Loucy (cell line): ENCODE results near the gene EEF1A2.

Experiments
- H2AFZ ChIP-seq: fragments of 200-600 bp; sonication (generic); 2 replicates; pipeline ENCODE4 v1.6.0; 2016; ENCODE audit warnings: antibody characterized with exemption, mild to moderate bottlenecking, low read length, moderate library complexity
- H3F3A ChIP-seq: fragments of 200-600 bp; 2 replicates; pipeline ENCODE4 v1.6.0; 2016; ENCODE audit warnings: antibody characterized with exemption, low read depth, mild to moderate bottlenecking
- H3K27me3 ChIP-seq: fragments of 200-600 bp; sonication (generic); 2 replicates; pipeline ENCODE4 v1.6.1; 2014; ENCODE audit warnings: low read length, mild to moderate bottlenecking; ENCODE audit not compliant: insufficient read depth, poor library complexity, severe bottlenecking
- H3K36me3 ChIP-seq: fragments of 200-600 bp; sonication (generic); 2 replicates; pipeline ENCODE4 v1.6.1; 2016; ENCODE audit warnings: low read length; ENCODE audit not compliant: insufficient read depth
- H3K4me1 ChIP-seq: fragments of 200-600 bp; sonication (generic); 2 replicates; pipeline ENCODE4 v1.5.1; 2014; ENCODE audit warnings: low read length, mild to moderate bottlenecking; ENCODE audit not compliant: insufficient read depth, poor library complexity, severe bottlenecking
- H3K4me2 ChIP-seq: fragments of 200-600 bp; sonication (generic); 2 replicates; pipeline ENCODE4 v1.6.0; 2014; ENCODE audit warnings: antibody characterized with exemption, low read length, low read depth, mild to moderate bottlenecking; ENCODE audit not compliant: poor library complexity, severe bottlenecking
- H3K4me3 ChIP-seq: fragments of 200-600 bp; sonication (generic); 2 replicates; pipeline ENCODE4 v1.5.1; 2014; ENCODE audit warnings: low read length, mild to moderate bottlenecking, mixed read lengths; ENCODE audit not compliant: poor library complexity, severe bottlenecking
- H3K79me2 ChIP-seq: fragments of 200-600 bp; sonication (generic); 2 replicates; pipeline ENCODE4 v1.6.1; 2014; ENCODE audit warnings: low read length; ENCODE audit not compliant: insufficient read depth
- H3K9ac ChIP-seq: fragments of 200-600 bp; sonication (generic); 2 replicates; pipeline ENCODE4 v1.6.0; 2014; ENCODE audit warnings: mild to moderate bottlenecking, low read depth, low read length, moderate library complexity; ENCODE audit not compliant: poor library complexity, severe bottlenecking
- H3K9me2 ChIP-seq: fragments of 200-600 bp; sonication (generic); replicated peaks from 2 replicates; pipeline ENCODE4 v1.6.1; 2016; ENCODE audit warnings: low read depth, low read length, mixed read lengths
- H3K9me3 ChIP-seq: fragments of 200-600 bp; sonication (generic); 2 replicates; pipeline ENCODE4 v1.6.1; 2014; ENCODE audit warnings: mild to moderate bottlenecking, antibody characterized with exemption, low read length, low read depth; ENCODE audit not compliant: insufficient read depth
- H4K20me1 ChIP-seq: fragments of 200-600 bp; sonication (generic); 2 replicates; pipeline ENCODE4 v1.6.0; 2014; ENCODE audit warnings: antibody characterized with exemption, low read length, mild to moderate bottlenecking; ENCODE audit not compliant: insufficient read depth, poor library complexity, severe bottlenecking
- EZH2phosphoT487 ChIP-seq: fragments of 200-600 bp; IDR thresholded peaks from 2 replicates; pipeline ENCODE4 v1.6.1; 2018; ENCODE audit warnings: antibody characterized with exemption, mild to moderate bottlenecking, moderate library complexity, borderline replicate concordance
- TF ChIP-seq, protein P1 (sequence below): fragments of 200-600 bp; sonication (generic); conservative IDR thresholded peaks from 2 replicates; pipeline ENCODE4 v1.5.1; 2014; ENCODE audit warnings: mild to moderate bottlenecking, antibody characterized with exemption, low read length

Gene EEF1A2

DNA sequence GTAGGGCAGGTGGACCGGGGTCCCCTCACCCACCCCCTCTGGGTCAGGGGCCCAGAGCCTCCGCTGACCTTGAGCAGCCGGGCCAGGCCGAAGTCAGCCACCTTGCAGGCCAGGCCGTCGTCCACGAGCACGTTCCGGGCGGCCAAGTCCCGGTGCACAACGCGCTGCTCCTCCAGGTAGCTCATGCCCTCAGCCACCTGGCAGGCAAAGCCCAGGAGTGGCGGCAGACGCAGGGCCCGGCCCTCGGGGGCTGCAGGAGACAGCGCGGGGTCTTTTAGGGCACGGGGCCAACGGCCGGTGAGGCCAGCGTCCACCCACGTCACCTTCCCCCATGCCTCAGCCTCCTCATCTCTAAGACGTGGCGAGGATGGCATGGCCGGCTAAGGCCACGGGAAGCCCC lies 42.5 kb upstream of the EEF1A2 start:
- no peaks in the 10 kb centered on the region for H3F3A ChIP-seq
- TF ChIP-seq, protein P1, sequence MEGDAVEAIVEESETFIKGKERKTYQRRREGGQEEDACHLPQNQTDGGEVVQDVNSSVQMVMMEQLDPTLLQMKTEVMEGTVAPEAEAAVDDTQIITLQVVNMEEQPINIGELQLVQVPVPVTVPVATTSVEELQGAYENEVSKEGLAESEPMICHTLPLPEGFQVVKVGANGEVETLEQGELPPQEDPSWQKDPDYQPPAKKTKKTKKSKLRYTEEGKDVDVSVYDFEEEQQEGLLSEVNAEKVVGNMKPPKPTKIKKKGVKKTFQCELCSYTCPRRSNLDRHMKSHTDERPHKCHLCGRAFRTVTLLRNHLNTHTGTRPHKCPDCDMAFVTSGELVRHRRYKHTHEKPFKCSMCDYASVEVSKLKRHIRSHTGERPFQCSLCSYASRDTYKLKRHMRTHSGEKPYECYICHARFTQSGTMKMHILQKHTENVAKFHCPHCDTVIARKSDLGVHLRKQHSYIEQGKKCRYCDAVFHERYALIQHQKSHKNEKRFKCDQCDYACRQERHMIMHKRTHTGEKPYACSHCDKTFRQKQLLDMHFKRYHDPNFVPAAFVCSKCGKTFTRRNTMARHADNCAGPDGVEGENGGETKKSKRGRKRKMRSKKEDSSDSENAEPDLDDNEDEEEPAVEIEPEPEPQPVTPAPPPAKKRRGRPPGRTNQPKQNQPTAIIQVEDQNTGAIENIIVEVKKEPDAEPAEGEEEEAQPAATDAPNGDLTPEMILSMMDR: no peak
- no peak for TF ChIP-seq EZH2phosphoT487
- no peak overlapping the region for H3K9ac ChIP-seq
- no peak overlapping the region for H2AFZ ChIP-seq
- H3K36me3 ChIP-seq: no peaks in the 10 kb centered on the region
- H3K27me3 ChIP-seq: no peaks in the 10 kb centered on the region
- no peak overlapping the region for H3K4me2 ChIP-seq
- H3K4me3 ChIP-seq: no peak overlapping the region
- no peaks in the 10 kb centered on the region for H3K79me2 ChIP-seq
- H3K9me2 ChIP-seq: no peaks in the 10 kb centered on the region
- no peaks in the 10 kb centered on the region for H3K9me3 ChIP-seq
- peaks cover 12% of the 10 kb centered on the region for H3K4me1 ChIP-seq
- no peaks in the 10 kb centered on the region for H4K20me1 ChIP-seq

- H3K4me1 ChIP-seq: peaks cover 12% of the 10 kb centered on the region
- no peak overlapping the region for H3K4me2 ChIP-seq
- no peaks in the 10 kb centered on the region for H3K36me3 ChIP-seq
These were observed 41.7 kb upstream of the EEF1A2 start for GRCh38 chr20:63540417-63541186.

GRCh38 chr20:63539441-63540370 lies 40.8 kb upstream of the EEF1A2 start:
- H3K9ac ChIP-seq: no peak overlapping the region
- no peaks in the 10 kb centered on the region for H3K36me3 ChIP-seq
- H2AFZ ChIP-seq: no peak overlapping the region

More at GRCh38 chr20:63540417-63541186, 41.7 kb upstream of the EEF1A2 start:
- H3F3A ChIP-seq: no peaks in the 10 kb centered on the region
- H3K4me3 ChIP-seq: no peak overlapping the region
- H3K79me2 ChIP-seq: no peaks in the 10 kb centered on the region
- TF ChIP-seq, protein P1: no peak
- TF ChIP-seq EZH2phosphoT487: no peak
- no peaks in the 10 kb centered on the region for H3K9me2 ChIP-seq
- no peaks in the 10 kb centered on the region for H3K27me3 ChIP-seq
- no peak overlapping the region for H3K9ac ChIP-seq
- no peaks in the 10 kb centered on the region for H3K9me3 ChIP-seq
- H4K20me1 ChIP-seq: no peaks in the 10 kb centered on the region
- no peak overlapping the region for H2AFZ ChIP-seq

More at GRCh38 chr20:63539441-63540370, 40.8 kb upstream of the EEF1A2 start:
- Histone ChIP-seq H3K4me3 (no peak overlapping the region), H3K27me3 (no peaks in the 10 kb centered on the region), H3K79me2 (no peaks in the 10 kb centered on the region), H3K9me2 (no peaks in the 10 kb centered on the region), H3F3A (no peaks in the 10 kb centered on the region), H3K4me1 (peaks cover 12% of the 10 kb centered on the region), H3K4me2 (no peak overlapping the region), H3K9me3 (no peaks in the 10 kb centered on the region), H4K20me1 (no peaks in the 10 kb centered on the region)
- TF ChIP-seq, protein P1: no peak
- no peak for TF ChIP-seq EZH2phosphoT487
